Measurements from ENCODE around the gene DNAJC24. TPM values are rescaled to one million over a fixed set of nuclear protein-coding genes. Genes with fewer than 3 reads are reported as not detected.

DNAJC24 gene
- total and polyA plus RNA-seq, 9 of the 15 experiments (the other 6 are each of a cell fraction or from before 2014, with no cell fraction given), result 12.2 to 31.9 (median 16.9) TPM

DNA sequence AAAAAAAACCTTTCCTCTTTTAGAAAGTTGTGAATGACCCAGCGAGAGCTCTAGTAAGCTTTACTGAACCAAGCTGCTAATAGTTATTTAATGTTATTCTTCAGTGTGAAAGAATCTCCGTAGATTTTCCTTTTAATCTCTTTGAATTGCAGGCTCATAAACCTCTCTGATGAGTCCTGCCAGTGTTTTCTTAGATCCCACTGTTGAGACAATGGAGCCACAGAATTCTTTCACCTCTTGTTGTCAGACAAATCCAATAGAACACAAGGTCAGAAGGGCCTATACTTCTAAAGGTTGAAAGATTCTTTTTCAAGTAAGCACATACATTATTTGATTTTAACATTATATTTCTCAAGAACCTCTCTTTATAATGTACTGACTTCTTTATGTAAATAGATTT, 52.2 kb downstream of the DNAJC24 start (continued):
- no peak for TF ChIP-seq PTTG1 (tag; IDR thresholded peaks at IDR 0.05; ENCODE audit: low read depth)
- TF ChIP-seq MAZ (CRISPR knock-in tag; conservative IDR thresholded peaks at IDR 0.05 in 1 of 2, IDR thresholded peaks at IDR 0.05 in 1 of 2), result no peak
- no peak for TF ChIP-seq KLF16 (IDR thresholded peaks at IDR 0.05)
- no peak for TF ChIP-seq SMARCB1 (IDR thresholded peaks at IDR 0.05; ENCODE audit: insufficient read length, low read depth)
- TF ChIP-seq BHLHE40 (IDR thresholded peaks at IDR 0.05; ENCODE audit: low read length), result no peak
- no peak for TF ChIP-seq ELK3 (CRISPR knock-in tag; IDR thresholded peaks at IDR 0.05)
- no peak for TF ChIP-seq ATF3 (IDR thresholded peaks at IDR 0.05)
- TF ChIP-seq ATF3 (CRISPR knock-in tag; conservative IDR thresholded peaks at IDR 0.05), result no peak

- H3K27me3 ChIP-seq (ENCODE audit: control insufficient read depth in 2 of 2, insufficient read depth in 2 of 2, low read length in 2 of 2), result no peaks in the 10 kb centered on the region
- TF ChIP-seq NONO (IDR thresholded peaks at IDR 0.05; ENCODE audit: low read depth in 2 of 2, low read length in 1 of 2), result no peak
- no peak for TF ChIP-seq KLF13 (tag; IDR thresholded peaks at IDR 0.05; ENCODE audit: borderline replicate concordance, low read depth)
- no peak for TF ChIP-seq KDM1A (IDR thresholded peaks at IDR 0.05)
- CTCF ChIA-PET (ENCODE audit: low intra/inter-chr PET ratio), result no interaction called here
- FAIRE-seq, result no peak
- no peak overlapping the region for H3K4me3 ChIP-seq
- H3K36me3 ChIP-seq (ENCODE audit: control insufficient read depth, insufficient read depth, low read length), result peaks cover 3% of the 10 kb centered on the region; the same call in 1 of the 3 replicates
- intact Hi-C loops (cut with micrococcal nuclease) (no loop called here), in situ Hi-C loops (cut with MboI) (no loop called here)
- no peaks in the 10 kb centered on the region for H3K9me3 ChIP-seq (replicated peaks; ENCODE audit: control insufficient read depth, insufficient read depth, low read depth, low read length)
- H3K9me1 ChIP-seq (ENCODE audit: control insufficient read depth, insufficient read depth, low read length), result no peaks in the 10 kb centered on the region
- H3K27ac ChIP-seq (ENCODE audit: extremely low read depth, low read depth, low read length), result no peak overlapping the region
- WGBS (ENCODE audit: insufficient coverage, low coverage, missing lambda C conversion rate), result 86% methylated on average over 1 of the region's 1 CpG
- DNase-seq (ENCODE audit: extremely low read depth in 1 of 4, low spot score in 3 of 4), result no peak
- no peak overlapping the region for H2AFZ ChIP-seq (ENCODE audit: low read depth, low read length)
- H3K4me1 ChIP-seq (replicated peaks in 1 of 2; ENCODE audit: control insufficient read depth in 2 of 2, insufficient read depth in 2 of 2, low read length in 2 of 2), result peaks cover 0 to 15% of the 10 kb centered on the region in 2 experiments; a peak in 3 of 5 replicates
- no TSS peak for BruUV-seq (replicated peaks)
- no peak overlapping the region for H3K4me2 ChIP-seq (ENCODE audit: insufficient read depth, low read length)
- H3K9ac ChIP-seq (ENCODE audit: insufficient read depth in 1 of 2, low read depth in 2 of 2, low read length in 2 of 2), result no peak overlapping the region
- POLR2A ChIA-PET, result no interaction called here
- ATAC-seq, result no peak
- H3K79me2 ChIP-seq (ENCODE audit: control insufficient read depth, insufficient read depth, low read length), result no peaks in the 10 kb centered on the region
- H4K20me1 ChIP-seq (replicated peaks; ENCODE audit: control insufficient read depth, insufficient read depth, low read length), result no peaks in the 10 kb centered on the region
Measured at GRCh38 chr11:31422703-31423102, 53.0 kb downstream of the DNAJC24 start.

Data from K562 (cell line).